Fibroblast of lung (primary cell): ENCODE results near the gene LNX2. TPM values are rescaled to one million over a fixed set of nuclear protein-coding genes. Genes with fewer than 3 reads are reported as not detected.

Experiments
- DNase-seq, 2 donors: peaks; one replicate each; pipeline versions ENCODE4 v3.0.0 to v3.0.0-alpha.2; 2010; ENCODE audit warnings: low read depth in 2 of 2
- H2AFZ ChIP-seq: 2 replicates; pipeline ENCODE4 v1.5.1; 2012; ENCODE audit warnings: low read length, control low read depth, inconsistent platforms
- H3K27ac ChIP-seq: 2 replicates; pipeline ENCODE4 v1.5.1; 2011; ENCODE audit warnings: low read length, control low read depth; ENCODE audit not compliant: insufficient read depth
- H3K27me3 ChIP-seq: 2 replicates; pipeline ENCODE4 v1.5.1; 2011; ENCODE audit warnings: mild to moderate bottlenecking, low read length; ENCODE audit not compliant: control insufficient read depth, insufficient read depth
- H3K36me3 ChIP-seq: 2 replicates; pipeline ENCODE4 v1.5.1; 2011; ENCODE audit warnings: low read length; ENCODE audit not compliant: control insufficient read depth, insufficient read depth
- H3K4me1 ChIP-seq: 2 replicates; pipeline ENCODE4 v1.5.1; 2011; ENCODE audit warnings: low read length; ENCODE audit not compliant: control insufficient read depth, insufficient read depth; ENCODE audit errors: extremely low read depth
- H3K4me2 ChIP-seq: 2 replicates; pipeline ENCODE4 v1.5.1; 2011; ENCODE audit warnings: low read length, control low read depth; ENCODE audit not compliant: insufficient read depth; ENCODE audit errors: extremely low read depth
- H3K4me3 ChIP-seq, 4 experiments: fragments of 200-600 bp in 1 of 4; sonication (generic) in 1 of 4; replicated peaks in 1 of 4; 2 replicates each; pipeline ENCODE4 v1.5.1; 2011 to 2016; ENCODE audit warnings: low read length in 4 of 4, low read depth in 3 of 4, mild to moderate bottlenecking in 3 of 4, control low read depth in 2 of 4, inconsistent platforms in 1 of 4, mixed read lengths in 1 of 4; ENCODE audit not compliant: insufficient read depth in 1 of 4; ENCODE audit errors: control extremely low read depth in 1 of 4
- H3K79me2 ChIP-seq: 2 replicates; pipeline ENCODE4 v1.5.1; 2012; ENCODE audit warnings: mild to moderate bottlenecking, low read length, inconsistent platforms; ENCODE audit not compliant: control insufficient read depth, insufficient read depth
- H3K9ac ChIP-seq: 2 replicates; pipeline ENCODE4 v1.5.1; 2011; ENCODE audit warnings: mild to moderate bottlenecking, low read length, control low read depth; ENCODE audit not compliant: insufficient read depth
- H3K9me3 ChIP-seq: 2 replicates; pipeline ENCODE4 v1.5.1; 2012; ENCODE audit warnings: low read depth, low read length; ENCODE audit not compliant: control insufficient read depth, insufficient read depth
- H4K20me1 ChIP-seq: 2 replicates; pipeline ENCODE4 v1.5.1; 2011; ENCODE audit warnings: low read length; ENCODE audit not compliant: control insufficient read depth, insufficient read depth; ENCODE audit errors: extremely low read depth
- CTCF ChIP-seq, 2 donors: IDR thresholded peaks in 1 of 2; conservative IDR thresholded peaks in 1 of 2; 1 replicate in 1 of 2; 2 replicates in 1 of 2; pipeline ENCODE4 v1.5.1; 2011 to 2012; ENCODE audit warnings: low read length in 2 of 2, control low read depth in 1 of 2, inconsistent platforms in 1 of 2, low read depth in 1 of 2, mild to moderate bottlenecking in 1 of 2
- EZH2 ChIP-seq: IDR thresholded peaks from 2 replicates; pipeline ENCODE4 v1.5.1; 2012; ENCODE audit warnings: low read length, control low read depth, mild to moderate bottlenecking; ENCODE audit errors: missing control alignments
- polyA plus RNA-seq, 2 donors: library from polyadenylated mRNA; depleted of rRNA in 1 of 2; stranded (reverse) in 1 of 2; unstranded in 1 of 2; fragments of >200 nt; gene quantifications; 2 replicates each; pipeline ENCODE4 v1.2.1, GENCODE V29; 2011 to 2012; ENCODE audit warnings: missing spikeins in 1 of 2
- total RNA-seq: library from RNA; depleted of rRNA; stranded (reverse); fragments of >200 nt; gene quantifications from 2 replicates; pipeline ENCODE4 v1.2.1, GENCODE V29; 2014

The LNX2 gene
- total and polyA plus RNA-seq, 2 donors (not counting 1 experiment from before 2014, with no cell fraction given), result 6.0 to 7.6 TPM

DNA sequence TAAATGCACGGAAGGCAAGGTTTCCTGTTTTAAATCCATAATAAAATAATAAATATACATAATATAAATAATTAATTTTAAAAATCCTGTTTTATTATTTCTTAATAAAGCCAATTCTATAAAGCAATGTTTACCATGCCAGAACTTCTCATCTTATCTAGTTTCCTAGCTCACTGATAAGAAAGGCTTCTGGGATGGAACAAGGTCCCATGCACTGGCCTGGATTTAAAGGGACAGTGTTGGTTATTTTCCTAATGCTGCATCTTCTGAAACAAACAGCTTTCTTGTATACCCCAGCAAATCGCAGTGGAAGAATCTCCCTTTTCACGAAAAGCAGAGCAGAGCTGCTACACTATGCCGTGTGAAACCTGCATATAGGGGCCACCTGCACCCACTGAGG lies 68.8 kb downstream of the LNX2 start:
- no peak overlapping the region for H3K9ac ChIP-seq
- no peaks in the 10 kb centered on the region for H3K36me3 ChIP-seq
- H3K4me3 ChIP-seq, result no peak overlapping the region
- no peaks in the 10 kb centered on the region for H3K27me3 ChIP-seq
- H3K79me2 ChIP-seq, result no peaks in the 10 kb centered on the region
- H4K20me1 ChIP-seq, result no peaks in the 10 kb centered on the region
- H3K4me1 ChIP-seq, result no peaks in the 10 kb centered on the region
- no peak overlapping the region for H3K27ac ChIP-seq
- TF ChIP-seq EZH2 (no peak), CTCF (conservative IDR thresholded peaks at IDR 0.05 in 1 of 2, IDR thresholded peaks at IDR 0.05 in 1 of 2; ENCODE audit: low read depth in 1 of 2, low read length in 2 of 2) (no peak)
- H3K9me3 ChIP-seq, result no peaks in the 10 kb centered on the region
- no peak overlapping the region for H3K4me2 ChIP-seq
- DNase-seq, result no peak
- H2AFZ ChIP-seq, result no peak overlapping the region

DNA sequence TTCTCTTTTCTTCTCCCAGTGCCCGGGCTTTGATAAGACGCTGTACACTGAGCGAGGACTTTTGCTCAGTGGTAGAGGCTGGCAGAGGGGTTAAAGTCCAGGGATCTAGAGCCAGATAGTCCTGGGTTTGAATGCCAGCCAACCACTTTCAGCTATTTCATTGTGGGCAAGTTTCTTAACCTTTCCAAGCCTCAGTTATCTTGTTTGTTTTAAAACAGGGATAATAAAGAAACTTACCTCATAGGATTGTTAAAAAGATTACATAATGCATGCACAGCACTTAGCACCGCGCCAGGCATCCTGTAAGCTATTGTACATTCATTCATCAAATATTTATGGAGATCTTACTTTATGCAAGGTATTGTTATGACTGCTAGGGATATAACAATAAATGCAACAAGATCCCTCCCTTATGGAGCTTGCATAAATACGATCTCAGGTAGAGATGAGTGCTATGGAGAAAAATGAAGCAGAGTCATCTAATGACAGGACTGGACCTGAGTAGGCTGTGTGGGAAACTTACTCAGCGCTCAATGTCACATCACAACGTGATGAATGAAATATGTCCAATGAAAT lies 70.8 kb downstream of the LNX2 start:
- no peaks in the 10 kb centered on the region for H3K79me2 ChIP-seq
- no peak overlapping the region for H3K9ac ChIP-seq
- H3K9me3 ChIP-seq, result no peaks in the 10 kb centered on the region
- no peak overlapping the region for H3K27ac ChIP-seq
- H3K4me1 ChIP-seq, result no peaks in the 10 kb centered on the region
- TF ChIP-seq CTCF (conservative IDR thresholded peaks at IDR 0.05 in 1 of 2, IDR thresholded peaks at IDR 0.05 in 1 of 2; ENCODE audit: low read depth in 1 of 2, low read length in 2 of 2) (no peak), EZH2 (no peak)
- no peaks in the 10 kb centered on the region for H3K27me3 ChIP-seq
- DNase-seq, result peak in 1 of 2 donors; percentile 11
- no peak overlapping the region for H3K4me3 ChIP-seq
- H2AFZ ChIP-seq, result no peak overlapping the region
- H4K20me1 ChIP-seq, result no peaks in the 10 kb centered on the region
- no peak overlapping the region for H3K4me2 ChIP-seq
- H3K36me3 ChIP-seq, result no peaks in the 10 kb centered on the region

GRCh38 chr13:27542220-27542619 lies 78.1 kb downstream of the LNX2 start:
- Histone ChIP-seq H3K4me2 (no peak overlapping the region), H3K9ac (no peak overlapping the region), H2AFZ (no peak overlapping the region), H3K36me3 (no peaks in the 10 kb centered on the region), H3K27ac (no peak overlapping the region), H3K4me3 (no peak overlapping the region), H3K27me3 (no peaks in the 10 kb centered on the region), H3K79me2 (no peaks in the 10 kb centered on the region), H4K20me1 (no peaks in the 10 kb centered on the region), H3K4me1 (no peaks in the 10 kb centered on the region), H3K9me3 (no peaks in the 10 kb centered on the region)
- TF ChIP-seq EZH2, result no peak
- DNase-seq, result no peak
